C4-2B (cell line): ENCODE data around the gene TAAR6.

Experiments
- ZFX ChIP-seq: fragments of 450-650 bp; IDR thresholded peaks from 2 replicates; pipeline ENCODE4 v1.6.1; 2017
- TF ChIP-seq, protein P1 (sequence below): fragments of 450-650 bp; conservative IDR thresholded peaks from 2 replicates; pipeline ENCODE4 v1.5.1; 2017; ENCODE audit warnings: mild to moderate bottlenecking

DNA sequence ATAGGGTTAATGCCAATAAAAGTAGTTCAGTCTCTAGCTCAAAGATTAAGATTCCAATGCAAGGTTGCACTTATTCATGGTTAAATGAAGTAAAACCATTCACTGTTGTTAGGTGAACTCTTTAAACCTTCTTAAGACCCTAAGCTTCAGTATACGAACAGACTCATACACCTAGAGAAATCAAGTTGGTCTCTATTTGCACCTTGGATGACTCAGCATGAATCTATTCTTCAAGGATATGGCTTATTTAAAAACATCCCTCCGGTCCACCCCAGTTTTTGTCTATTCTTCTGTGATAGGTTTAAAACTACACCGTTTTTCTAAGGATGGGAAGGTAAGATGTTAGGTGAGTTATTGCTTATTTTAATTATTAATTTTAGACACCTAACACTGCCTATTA lies 33.0 kb upstream of the TAAR6 start:
- TF ChIP-seq, protein P1, sequence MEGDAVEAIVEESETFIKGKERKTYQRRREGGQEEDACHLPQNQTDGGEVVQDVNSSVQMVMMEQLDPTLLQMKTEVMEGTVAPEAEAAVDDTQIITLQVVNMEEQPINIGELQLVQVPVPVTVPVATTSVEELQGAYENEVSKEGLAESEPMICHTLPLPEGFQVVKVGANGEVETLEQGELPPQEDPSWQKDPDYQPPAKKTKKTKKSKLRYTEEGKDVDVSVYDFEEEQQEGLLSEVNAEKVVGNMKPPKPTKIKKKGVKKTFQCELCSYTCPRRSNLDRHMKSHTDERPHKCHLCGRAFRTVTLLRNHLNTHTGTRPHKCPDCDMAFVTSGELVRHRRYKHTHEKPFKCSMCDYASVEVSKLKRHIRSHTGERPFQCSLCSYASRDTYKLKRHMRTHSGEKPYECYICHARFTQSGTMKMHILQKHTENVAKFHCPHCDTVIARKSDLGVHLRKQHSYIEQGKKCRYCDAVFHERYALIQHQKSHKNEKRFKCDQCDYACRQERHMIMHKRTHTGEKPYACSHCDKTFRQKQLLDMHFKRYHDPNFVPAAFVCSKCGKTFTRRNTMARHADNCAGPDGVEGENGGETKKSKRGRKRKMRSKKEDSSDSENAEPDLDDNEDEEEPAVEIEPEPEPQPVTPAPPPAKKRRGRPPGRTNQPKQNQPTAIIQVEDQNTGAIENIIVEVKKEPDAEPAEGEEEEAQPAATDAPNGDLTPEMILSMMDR, result no peak
- TF ChIP-seq ZFX, result no peak
